C4-2B (cell line): ENCODE results near the gene TSPAN7.
A peak's percentile ranks its signal among the peaks of the same experiment; 100 is the strongest.

ENCODE experiments used
- H3K27ac ChIP-seq: fragments of 450-650 bp; 2 replicates; pipeline ENCODE4 v1.5.1; 2017
- CTCF ChIP-seq: fragments of 450-650 bp; conservative IDR thresholded peaks from 2 replicates; pipeline ENCODE4 v1.5.1; 2017; ENCODE audit warnings: mild to moderate bottlenecking
- ZFX ChIP-seq: fragments of 450-650 bp; IDR thresholded peaks from 2 replicates; pipeline ENCODE4 v1.6.1; 2017

Gene TSPAN7

GRCh38 chrX:38664285-38664684, 102.9 kb downstream of the TSPAN7 start:
- peak; percentile 57 for TF ChIP-seq CTCF
- TF ChIP-seq ZFX, result no peak
- H3K27ac ChIP-seq, result no peak overlapping the region

GRCh38 chrX:38666909-38667308, 105.6 kb downstream of the TSPAN7 start:
- TF ChIP-seq CTCF (no peak), ZFX (no peak)
- no peak overlapping the region for H3K27ac ChIP-seq

- TF ChIP-seq CTCF (no peak), ZFX (no peak)
- H3K27ac ChIP-seq, result no peak overlapping the region
These were observed 107.4 kb downstream of the TSPAN7 start for GRCh38 chrX:38668771-38669170.

GRCh38 chrX:38669428-38669827, 108.1 kb downstream of the TSPAN7 start:
- no peak overlapping the region for H3K27ac ChIP-seq
- TF ChIP-seq ZFX, result no peak
- no peak for TF ChIP-seq CTCF

GRCh38 chrX:38672646-38673045, 111.3 kb downstream of the TSPAN7 start:
- H3K27ac ChIP-seq, result no peak overlapping the region
- TF ChIP-seq CTCF (no peak), ZFX (no peak)

GRCh38 chrX:38675856-38676255, 114.5 kb downstream of the TSPAN7 start:
- H3K27ac ChIP-seq, result no peak overlapping the region
- no peak for TF ChIP-seq ZFX
- no peak for TF ChIP-seq CTCF

GRCh38 chrX:38678183-38678582, 116.8 kb downstream of the TSPAN7 start:
- H3K27ac ChIP-seq, result no peak overlapping the region
- no peak for TF ChIP-seq ZFX
- TF ChIP-seq CTCF, result no peak
